WTC11 (cell line): Measurements from ENCODE around the gene COG4.

Experiments used
- CTCF ChIP-seq: fragments of 200-600 bp; IDR thresholded peaks from 2 replicates; pipeline ENCODE4 v1.8.0; 2022; ENCODE audit warnings: antibody characterized with exemption
- ESRRA ChIP-seq: sonication (generic); formaldehyde crosslinking; IDR thresholded peaks from 2 replicates; pipeline ENCODE4 v1.8.1; 2022; ENCODE audit warnings: mild to moderate bottlenecking, missing genetic modification reagents, borderline replicate concordance
- ETV6 ChIP-seq: sonication (generic); formaldehyde crosslinking; IDR thresholded peaks from 2 replicates; pipeline ENCODE4 v1.8.1; 2022; ENCODE audit warnings: mild to moderate bottlenecking, missing genetic modification reagents
- JAZF1 ChIP-seq: fragments of 250-450 bp; sonication (Bioruptor Pico); IDR thresholded peaks from 2 replicates; pipeline ENCODE4 v1.9.0; 2021; ENCODE audit warnings: moderate library complexity, mild to moderate bottlenecking, inconsistent platforms
- NR2C2 ChIP-seq: sonication (generic); formaldehyde crosslinking; IDR thresholded peaks from 2 replicates; pipeline ENCODE4 v1.8.0; 2022; ENCODE audit warnings: mild to moderate bottlenecking, missing genetic modification reagents
- NR3C1 ChIP-seq: sonication (generic); formaldehyde crosslinking; conservative IDR thresholded peaks from 2 replicates; pipeline ENCODE4 v1.8.1; 2023; ENCODE audit warnings: low read depth, mild to moderate bottlenecking, missing genetic modification reagents
- PREB ChIP-seq: sonication (generic); formaldehyde crosslinking; IDR thresholded peaks from 2 replicates; pipeline ENCODE4 v1.8.1; 2022; ENCODE audit warnings: mild to moderate bottlenecking, missing genetic modification reagents, moderate library complexity, borderline replicate concordance
- SMAD4 ChIP-seq: sonication (generic); formaldehyde crosslinking; IDR thresholded peaks from 2 replicates; pipeline ENCODE4 v1.8.0; 2022; ENCODE audit warnings: mild to moderate bottlenecking, missing genetic modification reagents
- TEAD1 ChIP-seq: sonication (generic); formaldehyde crosslinking; IDR thresholded peaks from 2 replicates; pipeline ENCODE4 v1.8.0; 2022; ENCODE audit warnings: mild to moderate bottlenecking, missing genetic modification reagents
- ZNF396 ChIP-seq: fragments of 250-450 bp; sonication (Bioruptor Pico); IDR thresholded peaks from 2 replicates; pipeline ENCODE4 v1.8.0; 2021; ENCODE audit warnings: mild to moderate bottlenecking, moderate library complexity, borderline replicate concordance
- ZNF512 ChIP-seq: sonication (generic); formaldehyde crosslinking; IDR thresholded peaks from 2 replicates; pipeline ENCODE4 v1.8.1; 2022; ENCODE audit warnings: missing genetic modification reagents, borderline replicate concordance
- TF ChIP-seq, protein P1 (sequence below): sonication (generic); formaldehyde crosslinking; IDR thresholded peaks from 2 replicates; pipeline ENCODE4 v1.8.1; 2023; ENCODE audit warnings: mild to moderate bottlenecking, missing genetic modification reagents, moderate library complexity
- TF ChIP-seq, protein P2 (sequence below): sonication (generic); formaldehyde crosslinking; IDR thresholded peaks from 2 replicates; pipeline ENCODE4 v1.8.1; 2023; ENCODE audit warnings: mild to moderate bottlenecking, missing genetic modification reagents, borderline replicate concordance
- TF ChIP-seq, protein P3 (sequence below): sonication (generic); formaldehyde crosslinking; IDR thresholded peaks from 2 replicates; pipeline ENCODE4 v1.8.0; 2022; ENCODE audit warnings: mild to moderate bottlenecking, missing genetic modification reagents

DNA sequence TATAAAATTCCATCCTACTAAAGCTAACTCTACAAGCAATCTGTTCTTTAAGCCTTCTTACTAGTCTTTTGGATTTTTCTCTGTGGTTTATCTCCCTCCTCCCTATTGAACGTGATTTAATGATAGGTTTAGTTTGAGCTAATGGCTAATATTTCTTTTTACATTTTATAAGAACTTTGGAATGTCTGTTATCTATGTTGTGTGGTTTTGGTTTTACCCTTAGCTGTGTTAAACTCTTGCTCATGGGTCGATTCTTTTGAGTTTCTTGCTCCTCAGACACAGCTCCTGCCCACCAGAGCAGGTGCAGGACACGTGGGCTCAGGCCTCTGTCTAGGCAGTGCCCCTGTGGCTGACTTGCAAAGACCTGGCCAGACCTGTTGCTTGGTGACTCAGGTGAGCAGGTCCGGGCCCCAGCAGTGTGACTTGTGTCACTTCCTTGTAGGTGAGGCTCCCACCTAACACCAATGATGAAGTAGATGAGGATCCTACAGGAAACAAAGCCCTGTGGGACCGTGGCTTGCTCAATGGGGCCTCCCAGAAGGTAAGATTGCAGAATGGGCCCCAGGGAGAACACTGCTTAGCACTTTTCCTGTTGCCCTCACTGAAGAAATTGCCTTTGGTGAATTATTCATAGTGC is 45.4 kb upstream of the COG4 start:
- no peak for TF ChIP-seq ZNF396 (CRISPR knock-in tag)
- no peak for TF ChIP-seq NR3C1 (CRISPR knock-in tag)
- TF ChIP-seq, protein P1, sequence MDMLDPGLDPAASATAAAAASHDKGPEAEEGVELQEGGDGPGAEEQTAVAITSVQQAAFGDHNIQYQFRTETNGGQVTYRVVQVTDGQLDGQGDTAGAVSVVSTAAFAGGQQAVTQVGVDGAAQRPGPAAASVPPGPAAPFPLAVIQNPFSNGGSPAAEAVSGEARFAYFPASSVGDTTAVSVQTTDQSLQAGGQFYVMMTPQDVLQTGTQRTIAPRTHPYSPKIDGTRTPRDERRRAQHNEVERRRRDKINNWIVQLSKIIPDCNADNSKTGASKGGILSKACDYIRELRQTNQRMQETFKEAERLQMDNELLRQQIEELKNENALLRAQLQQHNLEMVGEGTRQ: no peak
- no peak for TF ChIP-seq JAZF1
- TF ChIP-seq CTCF: no peak
- TF ChIP-seq, protein P2, sequence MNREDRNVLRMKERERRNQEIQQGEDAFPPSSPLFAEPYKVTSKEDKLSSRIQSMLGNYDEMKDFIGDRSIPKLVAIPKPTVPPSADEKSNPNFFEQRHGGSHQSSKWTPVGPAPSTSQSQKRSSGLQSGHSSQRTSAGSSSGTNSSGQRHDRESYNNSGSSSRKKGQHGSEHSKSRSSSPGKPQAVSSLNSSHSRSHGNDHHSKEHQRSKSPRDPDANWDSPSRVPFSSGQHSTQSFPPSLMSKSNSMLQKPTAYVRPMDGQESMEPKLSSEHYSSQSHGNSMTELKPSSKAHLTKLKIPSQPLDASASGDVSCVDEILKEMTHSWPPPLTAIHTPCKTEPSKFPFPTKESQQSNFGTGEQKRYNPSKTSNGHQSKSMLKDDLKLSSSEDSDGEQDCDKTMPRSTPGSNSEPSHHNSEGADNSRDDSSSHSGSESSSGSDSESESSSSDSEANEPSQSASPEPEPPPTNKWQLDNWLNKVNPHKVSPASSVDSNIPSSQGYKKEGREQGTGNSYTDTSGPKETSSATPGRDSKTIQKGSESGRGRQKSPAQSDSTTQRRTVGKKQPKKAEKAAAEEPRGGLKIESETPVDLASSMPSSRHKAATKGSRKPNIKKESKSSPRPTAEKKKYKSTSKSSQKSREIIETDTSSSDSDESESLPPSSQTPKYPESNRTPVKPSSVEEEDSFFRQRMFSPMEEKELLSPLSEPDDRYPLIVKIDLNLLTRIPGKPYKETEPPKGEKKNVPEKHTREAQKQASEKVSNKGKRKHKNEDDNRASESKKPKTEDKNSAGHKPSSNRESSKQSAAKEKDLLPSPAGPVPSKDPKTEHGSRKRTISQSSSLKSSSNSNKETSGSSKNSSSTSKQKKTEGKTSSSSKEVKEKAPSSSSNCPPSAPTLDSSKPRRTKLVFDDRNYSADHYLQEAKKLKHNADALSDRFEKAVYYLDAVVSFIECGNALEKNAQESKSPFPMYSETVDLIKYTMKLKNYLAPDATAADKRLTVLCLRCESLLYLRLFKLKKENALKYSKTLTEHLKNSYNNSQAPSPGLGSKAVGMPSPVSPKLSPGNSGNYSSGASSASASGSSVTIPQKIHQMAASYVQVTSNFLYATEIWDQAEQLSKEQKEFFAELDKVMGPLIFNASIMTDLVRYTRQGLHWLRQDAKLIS (CRISPR knock-in tag): no peak
- no peak for TF ChIP-seq TEAD1 (CRISPR knock-in tag)
- TF ChIP-seq ESRRA (CRISPR knock-in tag): no peak
- TF ChIP-seq SMAD4: no peak
- TF ChIP-seq ETV6 (CRISPR knock-in tag): no peak
- TF ChIP-seq ZNF512 (CRISPR knock-in tag): no peak
- TF ChIP-seq NR2C2 (CRISPR knock-in tag): no peak
- TF ChIP-seq, protein P3, sequence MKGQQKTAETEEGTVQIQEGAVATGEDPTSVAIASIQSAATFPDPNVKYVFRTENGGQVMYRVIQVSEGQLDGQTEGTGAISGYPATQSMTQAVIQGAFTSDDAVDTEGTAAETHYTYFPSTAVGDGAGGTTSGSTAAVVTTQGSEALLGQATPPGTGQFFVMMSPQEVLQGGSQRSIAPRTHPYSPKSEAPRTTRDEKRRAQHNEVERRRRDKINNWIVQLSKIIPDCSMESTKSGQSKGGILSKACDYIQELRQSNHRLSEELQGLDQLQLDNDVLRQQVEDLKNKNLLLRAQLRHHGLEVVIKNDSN: no peak
- no peak for TF ChIP-seq PREB
